H1 (cell line): ENCODE data around the gene MBTPS1. TPM values are rescaled to one million over a fixed set of nuclear protein-coding genes. Genes with fewer than 3 reads are reported as not detected.

Experiments used
- CTCF ChIA-PET: fragments of 300-600 bp; sonication (Branson Sonifier 250); formaldehyde crosslinking; loops from one replicate; lab custom pipeline; 2021; ENCODE audit not compliant: partially characterized antibody; lab: Charles Lee
- POLR2A ChIA-PET: fragments of 300-600 bp; sonication (Branson Sonifier 250); formaldehyde crosslinking; loops from one replicate; lab custom pipeline; 2021; ENCODE audit warnings: inconsistent platforms; ENCODE audit not compliant: partially characterized antibody; lab: Charles Lee
- DNase-seq, 2 experiments: peaks; one replicate each; pipeline versions ENCODE4 v3.0.0 to v3.0.0-alpha.2; 2010 to 2022; ENCODE audit warnings: low spot score in 2 of 2, low read depth in 1 of 2, mixed read lengths in 1 of 2
- FAIRE-seq: peaks from 2 replicates; lab custom pipeline; 2011; peaks lifted over from hg19 to GRCh38; lab: Jason Lieb, UNC
- H2AFZ ChIP-seq: 2 replicates; pipeline ENCODE4 v1.8.1; 2012; ENCODE audit warnings: low read length, inconsistent platforms
- H2AK5ac ChIP-seq: 2 replicates; pipeline ENCODE4 v1.6.1; 2013; ENCODE audit warnings: low read depth, low read length
- H2BK120ac ChIP-seq: replicated peaks from 2 replicates; pipeline ENCODE3; 2013; ENCODE audit warnings: low read depth, low read length, inconsistent platforms
- H2BK12ac ChIP-seq: 2 replicates; pipeline ENCODE4 v1.6.1; 2013; ENCODE audit warnings: low read depth, low read length
- H2BK15ac ChIP-seq: 2 replicates; pipeline ENCODE4 v1.6.1; 2013; ENCODE audit warnings: low read length
- H2BK20ac ChIP-seq: 2 replicates; pipeline ENCODE4 v1.6.1; 2013; ENCODE audit warnings: low read length
- H2BK5ac ChIP-seq: 2 replicates; pipeline ENCODE4 v1.6.1; 2013; ENCODE audit warnings: low read depth, low read length
- H3K14ac ChIP-seq: 2 replicates; pipeline ENCODE4 v1.6.1; 2013; ENCODE audit warnings: inconsistent platforms; ENCODE audit not compliant: insufficient read length
- H3K18ac ChIP-seq: 2 replicates; pipeline ENCODE4 v1.6.1; 2013; ENCODE audit warnings: low read length; ENCODE audit errors: extremely low read depth
- H3K23ac ChIP-seq: 2 replicates; pipeline ENCODE4 v1.6.1; 2013; ENCODE audit warnings: inconsistent platforms; ENCODE audit not compliant: insufficient read length
- H3K23me2 ChIP-seq: 2 replicates; pipeline ENCODE4 v1.6.1; 2013; ENCODE audit warnings: low read depth, low read length
- H3K27ac ChIP-seq: 2 replicates; pipeline ENCODE4 v1.6.1; 2011; ENCODE audit warnings: low read depth, low read length, inconsistent platforms
- H3K27me3 ChIP-seq, 4 experiments: replicated peaks in 1 of 4; 1 replicate in 1 of 4; 2 replicates in 3 of 4; pipeline versions ENCODE4 v1.6.1 to v1.8.1; 2011 to 2013; ENCODE audit warnings: low read length in 3 of 4, mild to moderate bottlenecking in 3 of 4, inconsistent platforms in 2 of 4, mixed read lengths in 2 of 4, moderate library complexity in 1 of 4; ENCODE audit not compliant: control insufficient read depth in 3 of 4, insufficient read depth in 3 of 4; ENCODE audit errors: extremely low read depth in 1 of 4
- H3K36me3 ChIP-seq, 4 experiments: 2 replicates each; pipeline versions ENCODE4 v1.6.1 to v1.8.1; 2011 to 2013; ENCODE audit warnings: mild to moderate bottlenecking in 4 of 4, low read length in 3 of 4, moderate library complexity in 2 of 4, control low read depth in 1 of 4, inconsistent platforms in 1 of 4; ENCODE audit not compliant: insufficient read depth in 4 of 4, control insufficient read depth in 2 of 4
- H3K4ac ChIP-seq: replicated peaks from 2 replicates; pipeline ENCODE3; 2013; ENCODE audit warnings: low read length, low read depth, mixed read lengths, inconsistent platforms; ENCODE audit not compliant: insufficient read length
- H3K4me1 ChIP-seq, 4 experiments: replicated peaks in 1 of 4; 1 replicate in 1 of 4; 2 replicates in 3 of 4; pipeline versions ENCODE4 v1.6.1 to v1.8.1; 2011 to 2013; ENCODE audit warnings: low read length in 3 of 4, inconsistent platforms in 2 of 4, mixed read lengths in 1 of 4; ENCODE audit not compliant: insufficient read depth in 4 of 4, control insufficient read depth in 3 of 4
- H3K4me2 ChIP-seq, 2 experiments: 2 replicates each; pipeline versions ENCODE4 v1.6.1 to v1.8.1; 2011 to 2013; ENCODE audit warnings: low read depth in 2 of 2, low read length in 2 of 2, control low read depth in 1 of 2, inconsistent platforms in 1 of 2, mild to moderate bottlenecking in 1 of 2; ENCODE audit not compliant: insufficient read depth in 1 of 2
- H3K4me3 ChIP-seq, 4 experiments: fragments of 200-600, 300-600 bp in 1 of 4; sonication (generic), shearing (Covaris generic), sonication (Bioruptor Twin) in 1 of 4; 2 replicates each; pipeline versions ENCODE4 v1.5.1 to v1.8.1; 2011 to 2016; ENCODE audit warnings: low read length in 4 of 4, low read depth in 3 of 4, control low read depth in 2 of 4, inconsistent platforms in 2 of 4, mild to moderate bottlenecking in 2 of 4, mixed read lengths in 1 of 4, moderate library complexity in 1 of 4; ENCODE audit not compliant: insufficient read depth in 2 of 4; ENCODE audit errors: extremely low read depth in 1 of 4
- H3K56ac ChIP-seq: replicated peaks from 2 replicates; pipeline ENCODE3; 2013; ENCODE audit warnings: low read depth, mild to moderate bottlenecking, mixed read lengths, low read length, inconsistent platforms; ENCODE audit not compliant: insufficient read length
- H3K79me1 ChIP-seq: 2 replicates; pipeline ENCODE4 v1.6.1; 2013; ENCODE audit warnings: low read depth, low read length, control low read depth
- H3K79me2 ChIP-seq, 2 experiments: 2 replicates each; pipeline versions ENCODE4 v1.6.1 to v1.8.1; 2012 to 2013; ENCODE audit warnings: low read length in 2 of 2, mild to moderate bottlenecking in 2 of 2, inconsistent platforms in 1 of 2; ENCODE audit not compliant: insufficient read depth in 2 of 2, control insufficient read depth in 1 of 2
- H3K9ac ChIP-seq, 4 experiments: replicated peaks in 1 of 4; 1 replicate in 1 of 4; 2 replicates in 3 of 4; pipeline versions ENCODE4 v1.6.1 to v1.8.1; 2011 to 2013; ENCODE audit warnings: low read depth in 3 of 4, low read length in 3 of 4, control low read depth in 2 of 4, mild to moderate bottlenecking in 2 of 4, moderate library complexity in 2 of 4, inconsistent platforms in 1 of 4; ENCODE audit errors: extremely low read depth in 1 of 4
- H3K9me3 ChIP-seq, 2 experiments: 2 replicates each; pipeline versions ENCODE4 v1.6.1 to v1.8.1; 2012 to 2013; ENCODE audit warnings: mild to moderate bottlenecking in 2 of 2, moderate library complexity in 2 of 2, control low read depth in 1 of 2, inconsistent platforms in 1 of 2, low read depth in 1 of 2, low read length in 1 of 2, mixed read lengths in 1 of 2; ENCODE audit not compliant: insufficient read depth in 2 of 2
- H4K20me1 ChIP-seq, 2 experiments: replicated peaks in 1 of 2; 2 replicates each; pipeline versions ENCODE3 to v1.8.1; 2011 to 2013; ENCODE audit warnings: inconsistent platforms in 2 of 2, low read length in 2 of 2, mild to moderate bottlenecking in 1 of 2; ENCODE audit not compliant: insufficient read depth in 2 of 2, control insufficient read depth in 1 of 2
- H4K5ac ChIP-seq: 2 replicates; pipeline ENCODE4 v1.6.1; 2013; ENCODE audit warnings: low read length, low read depth, mixed read lengths, inconsistent platforms; ENCODE audit not compliant: insufficient read length
- H4K8ac ChIP-seq: 2 replicates; pipeline ENCODE4 v1.8.0; 2013; ENCODE audit warnings: mild to moderate bottlenecking, moderate library complexity, low read length, inconsistent platforms; ENCODE audit not compliant: insufficient read depth; ENCODE audit errors: extremely low read depth
- H4K91ac ChIP-seq: replicated peaks from 2 replicates; pipeline ENCODE3; 2013; ENCODE audit warnings: low read length, mixed read lengths, inconsistent platforms; ENCODE audit not compliant: insufficient read length
- HDAC6 ChIP-seq: IDR thresholded peaks from one replicate; pipeline ENCODE4 v1.7.1; 2012; ENCODE audit warnings: low read depth, mild to moderate bottlenecking, inconsistent platforms, low read length, moderate library complexity
- POU5F1 ChIP-seq: IDR thresholded peaks from 2 replicates; pipeline ENCODE4 v1.6.1; 2011; ENCODE audit warnings: low read depth, mild to moderate bottlenecking, low read length, moderate library complexity
- SAP30 ChIP-seq: fragments of 300-600 bp; sonication (generic); IDR thresholded peaks from 2 replicates; pipeline ENCODE4 v1.7.1; 2012; ENCODE audit warnings: low read length, moderate library complexity, mild to moderate bottlenecking, inconsistent platforms; ENCODE audit not compliant: insufficient read depth, insufficient replicate concordance
- SRF ChIP-seq: IDR thresholded peaks from 2 replicates; pipeline ENCODE4 v1.6.1; 2011; ENCODE audit warnings: mild to moderate bottlenecking, low read depth, low read length, moderate library complexity
- TAF7 ChIP-seq: optimal IDR thresholded peaks from 2 replicates; pipeline ENCODE3; 2011; ENCODE audit warnings: low read depth, mild to moderate bottlenecking, inconsistent platforms, low read length, moderate library complexity, borderline replicate concordance
- TCF12 ChIP-seq: IDR thresholded peaks from 2 replicates; pipeline ENCODE4 v1.6.1; 2011; ENCODE audit warnings: low read depth, mild to moderate bottlenecking, low read length
- WGBS, 2 experiments: shearing (Covaris generic) in 1 of 2; methylation state at CpG; one replicate each; pipeline versions ENCODE4 v1.1.6 to v1.1.7; 2013 to 2015; ENCODE audit warnings: low lambda C conversion rate in 2 of 2, mixed read lengths in 2 of 2, inconsistent platforms in 1 of 2, low coverage in 1 of 2, missing lambda C conversion rate in 1 of 2; ENCODE audit not compliant: insufficient replicate concordance in 2 of 2, insufficient coverage in 1 of 2, insufficient read length in 1 of 2; ENCODE audit errors: extremely low coverage in 1 of 2, missing lambda C conversion rate in 1 of 2; 5-methylcytosine and 5-hydroxymethylcytosine counted together
- polyA plus RNA-seq, 7 experiments: library from polyadenylated mRNA; depleted of rRNA in 3 of 7; stranded (reverse) in 5 of 7; unstranded in 2 of 7; fragments of >200 nt in 5 of 7; fragments of 200-250 nt in 2 of 7; gene quantifications; 1 replicate in 5 of 7; 2 replicates in 1 of 7; 4 replicates in 1 of 7; pipeline versions ENCODE4 v1.2.1 to v1.2.3, GENCODE V29; 2011 to 2013; ENCODE audit warnings: missing spikeins in 2 of 7, mixed read lengths in 2 of 7
- total RNA-seq: library from RNA; stranded (reverse); fragmentation: NEBNext Ultra II Directional; extraction: Animal tissue kit (Norgen Biotek cat#: 25700); gene quantifications from 2 replicates; pipeline ENCODE4 v1.2.1, GENCODE V29; 2021

The MBTPS1 gene
- total and polyA plus RNA-seq, 2 of the 8 experiments (the other 6 are each of a cell fraction or from before 2014, with no cell fraction given): 30.6 to 53.3 TPM

DNA sequence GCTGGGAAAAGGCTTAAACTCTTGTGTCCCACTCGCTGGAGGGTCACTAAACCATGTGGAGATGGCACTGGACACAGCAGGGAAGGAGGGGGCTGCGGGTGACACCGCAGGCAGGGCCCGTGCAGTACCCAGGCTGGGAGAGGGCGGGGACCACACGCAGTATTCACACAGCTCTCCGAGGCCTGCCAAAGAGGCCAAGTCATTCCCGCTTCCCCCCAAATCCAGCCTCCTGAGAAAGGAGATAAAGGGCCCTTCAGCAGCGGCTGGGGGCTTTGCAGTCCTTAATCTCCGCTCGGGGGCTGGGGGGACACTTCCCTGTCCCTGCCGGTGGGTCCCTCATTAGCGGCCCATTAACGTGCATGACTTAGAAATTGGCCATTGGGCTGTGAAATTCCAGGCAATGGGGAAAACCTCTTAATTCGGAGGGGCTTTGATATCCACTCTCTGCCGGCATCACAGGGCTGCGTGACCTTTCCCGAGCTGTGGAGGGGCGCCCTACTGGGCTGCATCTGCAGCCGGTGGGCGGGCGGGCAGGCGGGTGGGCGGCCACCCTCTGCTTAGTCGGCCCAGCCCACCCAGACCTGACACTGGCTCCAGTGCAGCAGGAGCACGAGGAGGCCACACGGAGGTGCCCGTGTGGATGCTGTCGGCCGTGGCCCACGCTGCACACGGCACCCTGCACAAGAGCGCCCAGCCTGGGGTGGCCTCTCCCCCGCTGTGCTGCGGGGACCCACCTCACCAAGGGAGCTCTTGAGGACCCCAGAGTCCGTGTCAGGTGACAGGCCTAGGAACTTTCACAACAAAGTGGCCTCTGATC is 71.5 kb downstream of the MBTPS1 start:
- H3K23ac ChIP-seq: no peak overlapping the region
- no peak overlapping the region for H2BK15ac ChIP-seq
- no peak overlapping the region for H2BK20ac ChIP-seq
- no peaks in the 10 kb centered on the region for H3K79me2 ChIP-seq
- WGBS, 2 experiments: 92% methylated on average over 24 of the region's 36 CpGs; no CpG with 5 or more reads in 1 of the 2 experiments
- H3K23me2 ChIP-seq: no peaks in the 10 kb centered on the region
- H3K4me2 ChIP-seq: no peak overlapping the region
- H3K9ac ChIP-seq: no peak overlapping the region
- no peak overlapping the region for H3K56ac ChIP-seq
- H3K4me1 ChIP-seq: peaks cover 0 to 12% (median 9%) of the 10 kb centered on the region in 4 experiments; a peak in 6 of 7 replicates
- no peak overlapping the region for H4K5ac ChIP-seq
- H2AK5ac ChIP-seq: no peak overlapping the region
- H2BK5ac ChIP-seq: no peak overlapping the region
- H2BK12ac ChIP-seq: no peak overlapping the region
- no peak overlapping the region for H3K4me3 ChIP-seq
- ChIA-PET POLR2A (interaction anchor here (1.1 kb wide), 1 partner anchor 16 kb away, joined by 3 read pairs; no protein-coding TSS in a partner anchor), CTCF (interaction anchor here (0.7 to 12.8 kb wide), 22 partner anchors 10 to 214 kb away, joined by 3 to 267 read pairs (median 6); partner anchors contain the start of genes MBTPS1 and OSGIN1)
- no peak overlapping the region for H2AFZ ChIP-seq
- DNase-seq: no peak
- H3K9me3 ChIP-seq: no peaks in the 10 kb centered on the region
- no peak overlapping the region for H3K18ac ChIP-seq
- no peak overlapping the region for H2BK120ac ChIP-seq
- no peaks in the 10 kb centered on the region; a peak in 1 of 7 replicates for H3K27me3 ChIP-seq
- TF ChIP-seq TAF7 (no peak), TCF12 (no peak), POU5F1 (no peak), HDAC6 (no peak), SRF (no peak), SAP30 (no peak)
- TF ChIP-seq, all 59 proteins: peak for 0
- no peaks in the 10 kb centered on the region; a peak in 1 of 8 replicates for H3K36me3 ChIP-seq
- H3K4ac ChIP-seq: no peak overlapping the region
- H4K8ac ChIP-seq: 0 out of 2 replicates have a peak overlapping the region, but pooled peaks have one; percentile 8
- no peak for FAIRE-seq
- no peak overlapping the region for H4K91ac ChIP-seq
- no peak overlapping the region for H3K27ac ChIP-seq
- peaks cover 0 to under 1% of the 10 kb centered on the region in 2 experiments for H4K20me1 ChIP-seq
- H3K14ac ChIP-seq: no peak overlapping the region
- H3K79me1 ChIP-seq: no peaks in the 10 kb centered on the region
